Right lobe of liver (tissue), 4 donors: ENCODE results near the gene RERE.

Experiments
- POLR2A ChIP-seq: fragments of 450-650 bp; IDR thresholded peaks from one replicate; pipeline ENCODE4 v1.6.1; 2017; ENCODE audit warnings: antibody characterized with exemption, mild to moderate bottlenecking
- TF ChIP-seq, protein P1 (sequence below), 4 donors: fragments of 200-600 bp in 3 of 4; fragments of 450-650 bp in 1 of 4; IDR thresholded peaks; one replicate each; pipeline versions ENCODE4 v1.5.1 to v1.8.0; 2016 to 2022; ENCODE audit warnings: antibody characterized with exemption in 4 of 4, mild to moderate bottlenecking in 2 of 4
- donor health status: DM: no; HTN: no; CAD: no.
- donor health status: DM: no; HTN: no; CAD: no.
- donor health status: DM: no; HTN: yes; CAD: no.

DNA sequence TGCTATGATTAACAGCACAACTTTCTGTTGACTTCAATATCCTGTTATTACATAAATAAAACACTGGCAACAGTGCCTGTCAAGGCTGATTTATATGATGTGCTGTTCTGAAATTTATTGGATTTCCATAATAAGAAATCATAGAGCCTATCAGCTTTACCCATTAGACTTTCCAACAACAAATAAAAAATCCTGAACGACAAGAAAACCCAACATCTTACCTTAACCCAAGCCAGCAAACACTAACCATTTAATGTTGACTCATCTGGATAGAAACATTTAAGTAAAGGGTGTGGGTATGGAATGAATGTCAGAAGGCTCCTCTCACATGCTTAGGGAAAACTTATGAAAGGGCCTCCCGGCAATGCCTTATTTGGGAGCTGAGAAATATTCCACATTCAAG lies 334.5 kb downstream of the RERE start:
- TF ChIP-seq, protein P1, sequence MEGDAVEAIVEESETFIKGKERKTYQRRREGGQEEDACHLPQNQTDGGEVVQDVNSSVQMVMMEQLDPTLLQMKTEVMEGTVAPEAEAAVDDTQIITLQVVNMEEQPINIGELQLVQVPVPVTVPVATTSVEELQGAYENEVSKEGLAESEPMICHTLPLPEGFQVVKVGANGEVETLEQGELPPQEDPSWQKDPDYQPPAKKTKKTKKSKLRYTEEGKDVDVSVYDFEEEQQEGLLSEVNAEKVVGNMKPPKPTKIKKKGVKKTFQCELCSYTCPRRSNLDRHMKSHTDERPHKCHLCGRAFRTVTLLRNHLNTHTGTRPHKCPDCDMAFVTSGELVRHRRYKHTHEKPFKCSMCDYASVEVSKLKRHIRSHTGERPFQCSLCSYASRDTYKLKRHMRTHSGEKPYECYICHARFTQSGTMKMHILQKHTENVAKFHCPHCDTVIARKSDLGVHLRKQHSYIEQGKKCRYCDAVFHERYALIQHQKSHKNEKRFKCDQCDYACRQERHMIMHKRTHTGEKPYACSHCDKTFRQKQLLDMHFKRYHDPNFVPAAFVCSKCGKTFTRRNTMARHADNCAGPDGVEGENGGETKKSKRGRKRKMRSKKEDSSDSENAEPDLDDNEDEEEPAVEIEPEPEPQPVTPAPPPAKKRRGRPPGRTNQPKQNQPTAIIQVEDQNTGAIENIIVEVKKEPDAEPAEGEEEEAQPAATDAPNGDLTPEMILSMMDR (IDR thresholded peaks at IDR 0.05), result no peak
- no peak for TF ChIP-seq POLR2A
